Type B pancreatic cell (in vitro differentiated cells): ENCODE data around the gene NALF2. TPM values are rescaled to one million over a fixed set of nuclear protein-coding genes. Genes with fewer than 3 reads are reported as not detected.

Source experiments
- DNase-seq: peaks from one replicate; pipeline ENCODE4 v3.0.0; 2021; ENCODE audit warnings: mixed read lengths; ENCODE audit not compliant: unreplicated experiment; ENCODE audit errors: extremely low spot score
- H3K27ac Mint-ChIP-seq: 2 replicates; pipeline ENCODE4 v1.8.0; 2021; ENCODE audit warnings: mild to moderate bottlenecking, mixed read lengths
- H3K27me3 Mint-ChIP-seq: 2 replicates; pipeline ENCODE4 v1.8.0; 2021; ENCODE audit warnings: mixed read lengths
- H3K36me3 Mint-ChIP-seq: 2 replicates; pipeline ENCODE4 v1.8.0; 2021; ENCODE audit warnings: mixed read lengths
- H3K4me1 Mint-ChIP-seq: one replicate; pipeline ENCODE4 v1.8.0; 2021; ENCODE audit warnings: mixed read lengths; ENCODE audit not compliant: unreplicated experiment
- H3K4me3 Mint-ChIP-seq: 2 replicates; pipeline ENCODE4 v1.8.0; 2021; ENCODE audit warnings: mild to moderate bottlenecking, mixed read lengths
- H3K9me3 Mint-ChIP-seq: 2 replicates; pipeline ENCODE4 v1.8.0; 2021; ENCODE audit warnings: mixed read lengths
- total RNA-seq: library from RNA; stranded (reverse); gene quantifications from 2 replicates; pipeline ENCODE4 v1.2.1, GENCODE V29; 2021; ENCODE audit warnings: low replicate concordance
- TF ChIP-seq, protein P1 (sequence below): fragments of 200-600 bp; sonication (generic); conservative IDR thresholded peaks from 2 replicates; pipeline ENCODE4 v1.5.0; 2021; ENCODE audit warnings: antibody characterized with exemption, mild to moderate bottlenecking

The NALF2 gene
- total RNA-seq, 1 donor from 2014 or later, result 3.4 TPM

DNA sequence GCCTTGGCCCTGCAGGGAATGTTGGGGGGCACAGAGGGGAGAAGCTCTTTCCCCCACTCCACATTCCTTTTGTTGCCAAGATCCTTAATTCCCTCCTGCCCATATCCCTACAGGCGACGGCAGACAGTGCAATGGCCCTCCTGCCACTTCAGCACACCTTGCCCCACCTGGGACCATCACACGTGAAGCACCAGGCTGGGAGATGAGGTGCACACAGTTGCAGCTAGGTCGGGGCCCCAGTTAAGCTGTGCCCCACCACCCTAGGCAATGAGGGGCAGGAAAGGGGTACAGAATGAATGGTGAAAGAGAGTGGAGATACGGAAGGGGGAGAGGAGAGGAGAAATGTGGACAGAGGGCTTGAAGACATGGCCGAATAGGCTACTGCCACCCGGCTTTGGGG lies 26.2 kb downstream of the NALF2 start:
- no peaks in the 10 kb centered on the region for H3K27me3 Mint-ChIP-seq
- H3K4me3 Mint-ChIP-seq, result no peak overlapping the region
- no peak for DNase-seq
- no peaks in the 10 kb centered on the region for H3K9me3 Mint-ChIP-seq
- no peaks in the 10 kb centered on the region for H3K36me3 Mint-ChIP-seq
- no peaks in the 10 kb centered on the region for H3K4me1 Mint-ChIP-seq
- TF ChIP-seq, protein P1, sequence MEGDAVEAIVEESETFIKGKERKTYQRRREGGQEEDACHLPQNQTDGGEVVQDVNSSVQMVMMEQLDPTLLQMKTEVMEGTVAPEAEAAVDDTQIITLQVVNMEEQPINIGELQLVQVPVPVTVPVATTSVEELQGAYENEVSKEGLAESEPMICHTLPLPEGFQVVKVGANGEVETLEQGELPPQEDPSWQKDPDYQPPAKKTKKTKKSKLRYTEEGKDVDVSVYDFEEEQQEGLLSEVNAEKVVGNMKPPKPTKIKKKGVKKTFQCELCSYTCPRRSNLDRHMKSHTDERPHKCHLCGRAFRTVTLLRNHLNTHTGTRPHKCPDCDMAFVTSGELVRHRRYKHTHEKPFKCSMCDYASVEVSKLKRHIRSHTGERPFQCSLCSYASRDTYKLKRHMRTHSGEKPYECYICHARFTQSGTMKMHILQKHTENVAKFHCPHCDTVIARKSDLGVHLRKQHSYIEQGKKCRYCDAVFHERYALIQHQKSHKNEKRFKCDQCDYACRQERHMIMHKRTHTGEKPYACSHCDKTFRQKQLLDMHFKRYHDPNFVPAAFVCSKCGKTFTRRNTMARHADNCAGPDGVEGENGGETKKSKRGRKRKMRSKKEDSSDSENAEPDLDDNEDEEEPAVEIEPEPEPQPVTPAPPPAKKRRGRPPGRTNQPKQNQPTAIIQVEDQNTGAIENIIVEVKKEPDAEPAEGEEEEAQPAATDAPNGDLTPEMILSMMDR, result no peak
- H3K27ac Mint-ChIP-seq, result no peak overlapping the region

DNA sequence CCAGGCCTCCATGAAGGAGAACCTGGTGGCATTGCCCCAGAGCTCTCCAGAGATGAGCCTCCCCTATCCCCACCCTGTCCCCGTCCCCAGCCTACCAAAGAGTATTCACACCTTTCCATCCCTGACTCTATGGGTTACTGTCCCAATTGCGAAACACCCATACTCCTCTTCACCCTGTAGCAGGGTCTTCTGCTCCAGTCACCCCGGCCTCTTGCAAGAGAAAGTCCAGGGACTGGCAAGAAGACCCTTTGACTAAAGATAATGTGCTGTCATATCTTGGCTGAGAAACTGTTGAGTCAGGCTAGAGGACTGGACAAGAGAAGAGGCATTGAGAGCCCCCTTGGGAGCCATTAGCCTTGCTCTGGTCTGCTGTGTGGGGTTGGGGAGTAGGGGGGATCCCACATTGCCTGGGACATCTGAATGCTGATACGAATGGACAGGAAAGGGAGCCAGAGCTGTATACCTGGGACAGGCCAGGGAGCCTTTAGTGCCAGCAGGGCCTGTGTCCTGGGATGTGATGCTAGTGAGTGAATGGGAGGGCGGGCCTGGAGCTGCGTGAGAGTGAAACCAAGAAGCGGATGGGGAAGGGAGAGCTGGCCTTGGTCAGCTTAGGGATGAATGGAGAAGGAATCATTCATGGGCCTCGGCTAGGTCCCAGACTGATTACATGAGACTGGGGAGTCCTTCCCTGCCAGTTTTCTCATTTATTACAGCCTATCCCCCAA lies 27.1 kb downstream of the NALF2 start:
- TF ChIP-seq, protein P1, result no peak
- no peaks in the 10 kb centered on the region for H3K27me3 Mint-ChIP-seq
- no peaks in the 10 kb centered on the region for H3K36me3 Mint-ChIP-seq
- no peak overlapping the region for H3K27ac Mint-ChIP-seq
- no peak for DNase-seq
- no peaks in the 10 kb centered on the region for H3K9me3 Mint-ChIP-seq
- no peaks in the 10 kb centered on the region for H3K4me1 Mint-ChIP-seq
- no peak overlapping the region for H3K4me3 Mint-ChIP-seq

DNA sequence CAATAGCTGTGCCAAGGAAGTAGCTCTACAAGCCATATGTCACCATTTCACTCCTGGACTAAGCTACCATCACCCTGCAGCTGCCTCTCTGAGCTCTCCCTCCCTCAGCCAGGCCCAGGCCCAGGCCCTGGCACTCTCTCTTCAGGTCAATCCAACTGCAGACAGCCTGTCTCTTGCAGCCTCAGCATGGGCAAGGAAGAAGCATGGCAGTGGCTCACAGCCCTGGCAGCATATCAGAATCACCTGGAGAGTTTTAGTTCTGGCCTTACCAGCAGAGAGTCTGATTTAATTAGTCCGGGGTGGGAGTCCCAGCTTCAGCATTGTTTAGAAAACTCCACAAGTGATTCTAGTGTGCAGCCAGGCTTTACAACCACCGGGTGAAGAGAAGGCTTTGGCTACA lies 31.5 kb downstream of the NALF2 start:
- TF ChIP-seq, protein P1, result no peak
- no peaks in the 10 kb centered on the region for H3K36me3 Mint-ChIP-seq
- DNase-seq, result no peak
- no peak overlapping the region for H3K27ac Mint-ChIP-seq
- H3K9me3 Mint-ChIP-seq, result no peaks in the 10 kb centered on the region
- H3K4me3 Mint-ChIP-seq, result no peak overlapping the region
- no peaks in the 10 kb centered on the region for H3K4me1 Mint-ChIP-seq
- no peaks in the 10 kb centered on the region for H3K27me3 Mint-ChIP-seq

- DNase-seq, result peak; percentile 83
- H3K36me3 Mint-ChIP-seq, result no peaks in the 10 kb centered on the region
- no peaks in the 10 kb centered on the region for H3K9me3 Mint-ChIP-seq
- H3K4me3 Mint-ChIP-seq, result peak overlapping the region; percentile 79
- TF ChIP-seq, protein P1, result peak; percentile 85
- H3K27me3 Mint-ChIP-seq, result no peaks in the 10 kb centered on the region
- no peaks in the 10 kb centered on the region for H3K4me1 Mint-ChIP-seq
- no peak overlapping the region for H3K27ac Mint-ChIP-seq
Measured at GRCh38 chrX:69538321-69538876, 34.3 kb downstream of the NALF2 start.

DNA sequence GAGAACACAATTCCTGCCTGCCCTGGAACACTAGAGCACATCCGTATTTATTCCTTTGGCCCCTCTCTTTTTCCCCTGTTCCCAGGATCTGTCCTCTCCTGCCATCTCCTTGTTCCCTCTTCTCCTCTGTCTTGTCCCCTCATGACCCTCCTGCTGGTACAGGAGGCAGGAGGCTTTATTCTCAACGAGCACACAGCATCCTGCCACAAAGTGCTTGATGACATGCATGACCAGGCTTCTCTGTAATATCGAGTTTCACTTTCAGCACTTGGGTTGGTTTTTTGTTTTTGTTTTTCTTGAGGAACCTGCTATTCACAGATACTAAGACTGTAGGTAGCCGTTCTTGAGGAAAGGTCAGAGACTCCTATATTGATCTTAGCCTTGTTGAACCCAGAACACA lies 35.3 kb downstream of the NALF2 start:
- Mint-ChIP-seq H3K27ac (no peak overlapping the region), H3K4me3 (peak overlapping the region; percentile 46), H3K36me3 (no peaks in the 10 kb centered on the region), H3K4me1 (no peaks in the 10 kb centered on the region), H3K27me3 (no peaks in the 10 kb centered on the region), H3K9me3 (no peaks in the 10 kb centered on the region)
- TF ChIP-seq, protein P1, result no peak
- DNase-seq, result no peak
